Pancreas (tissue), 10 donors: Measurements from ENCODE around the gene ZBTB20. TPM values are rescaled to one million over a fixed set of nuclear protein-coding genes. Genes with fewer than 3 reads are reported as not detected.

Source experiments
- ATAC-seq, 4 donors: fragments of 200-7000 bp; cut with Tn5 transposase; one replicate each; pipeline versions ENCODE4 v1.8.0 to v1.9.1; 2020; ENCODE audit warnings: mild to moderate bottlenecking in 4 of 4, moderate library complexity in 4 of 4
- DNase-seq, 6 donors: peaks; one replicate each; pipeline ENCODE4 v3.0.0-alpha.2; 2020
- FAIRE-seq: peaks from 2 replicates; lab custom pipeline; 2012; peaks lifted over from hg19 to GRCh38; lab: Jason Lieb, UNC
- H3K27ac ChIP-seq, 4 donors: fragments of 200-600 bp; sonication (generic); 1 replicate in 3 of 4; 2 replicates in 1 of 4; pipeline versions ENCODE4 v1.5.0 to v1.8.0; 2020
- H3K27me3 ChIP-seq, 4 donors: fragments of 200-600 bp; one replicate each; pipeline ENCODE4 v1.8.0; 2021
- H3K36me3 ChIP-seq, 3 donors: fragments of 200-600 bp; sonication (generic) in 1 of 3; one replicate each; pipeline versions ENCODE4 v1.5.0 to v1.8.0; 2020 to 2021
- H3K4me1 ChIP-seq, 3 donors: fragments of 200-600 bp; one replicate each; pipeline ENCODE4 v1.8.0; 2021
- H3K4me3 ChIP-seq, 4 donors: fragments of 200-600 bp; sonication (generic) in 2 of 4; one replicate each; pipeline versions ENCODE4 v1.5.0 to v1.8.0; 2020 to 2021
- H3K9me3 ChIP-seq, 4 donors: fragments of 200-600 bp; one replicate each; pipeline ENCODE4 v1.8.0; 2021
- CTCF ChIP-seq, 4 donors: fragments of 200-600 bp; sonication (generic) in 3 of 4; IDR thresholded peaks; one replicate each; pipeline versions ENCODE4 v1.5.0 to v1.8.0; 2021; ENCODE audit warnings: antibody characterized with exemption in 4 of 4
- WGBS, 2 donors: extraction: QIAGEN DNeasy Blood & Tissue Kit; methylation state at CpG; one replicate each; pipeline ENCODE4 v1.1.7; 2013; 5-methylcytosine and 5-hydroxymethylcytosine counted together
- intact Hi-C, 3 donors: fragments of 100-400 bp; cut with DNase I; formaldehyde crosslinking; loops; one replicate each; pipeline versions ENCODE4 v1.11.1 to v1.14.2; 2022
- polyA plus RNA-seq, 2 donors: library from polyadenylated mRNA; stranded (reverse); fragments of 200-250 nt; gene quantifications; one replicate each; pipeline ENCODE4 v1.2.3, GENCODE V29; 2013
- total RNA-seq, 6 donors: library from RNA; stranded (reverse); fragmentation: NEBNext Ultra II Directional in 4 of 6; extraction: Animal tissue kit (Norgen Biotek cat#: 25700) in 4 of 6; gene quantifications; one replicate each; pipeline versions ENCODE4 v1.2.1 to v1.2.4, GENCODE V29; 2021 to 2023
- donor health status: healthy with polysubstance abuse.
- donor health status: DM: no; HTN: no; CAD: no; lungs with moderate emphysema.
- donor health status: DM: no; HTN: no; CAD: no.
- donor health status: control.
- donor health status: control.
- donor health status: Bipolar disorder and iron deficiency.
- donor health status: DM: yes; HTN: yes; CAD: no.
- donor health status: DM: no; HTN: no; CAD: no.
- donor health status: DM: no; HTN: no; CAD: no.
- donor health status: DM: yes; HTN: yes; CAD: no.

The ZBTB20 gene
- total and polyA plus RNA-seq, 8 donors: 1.3 to 81.5 (median 43.7) TPM

- ATAC-seq: peak; percentile 72 to 87 (median 84)
- no peak for FAIRE-seq
- peak in 4 of 6 donors; percentile 22 to 56 (median 32) for DNase-seq
- no peaks in the 10 kb centered on the region for H3K36me3 ChIP-seq
- no peak for TF ChIP-seq CTCF (IDR thresholded peaks at IDR 0.05)
- no peaks in the 10 kb centered on the region for H3K9me3 ChIP-seq
- peaks cover 3 to 32% (median 17%) of the 10 kb centered on the region in 3 donors for H3K4me1 ChIP-seq
- peak overlapping the region; percentile 22 to 86 (median 62) for H3K27ac ChIP-seq
- 3 to 7% methylated on average over 10 of the region's 10 CpGs for WGBS, 2 donors
- H3K27me3 ChIP-seq: no peaks in the 10 kb centered on the region
- intact Hi-C loops: no loop called here
- H3K4me3 ChIP-seq: peak overlapping the region in 2 of 4 donors; percentile 17 to 19
Observed at GRCh38 chr3:114451561-114452018, 695.5 kb downstream of the ZBTB20 start.

- no peaks in the 10 kb centered on the region for H3K9me3 ChIP-seq
- H3K4me3 ChIP-seq: peak overlapping the region in 2 of 4 donors; percentile 17 to 19
- TF ChIP-seq CTCF (IDR thresholded peaks at IDR 0.05): no peak
- peaks cover 3 to 32% (median 22%) of the 10 kb centered on the region in 3 donors for H3K4me1 ChIP-seq
- ATAC-seq (peak in 3 of 4 donors; percentile 3 to 13 (median 4)), FAIRE-seq (no peak), DNase-seq (no peak)
- intact Hi-C loops: no loop called here
- no peaks in the 10 kb centered on the region for H3K27me3 ChIP-seq
- H3K36me3 ChIP-seq: no peaks in the 10 kb centered on the region
- 6 to 10% methylated on average over 2 of the region's 2 CpGs for WGBS, 2 donors
- H3K27ac ChIP-seq: peak overlapping the region; percentile 22 to 86 (median 62)
Observed at GRCh38 chr3:114451051-114451451, 696.0 kb downstream of the ZBTB20 start.

GRCh38 chr3:114450008-114450596, 697.0 kb downstream of the ZBTB20 start:
- Histone ChIP-seq H3K4me3 (no peak overlapping the region), H3K4me1 (peaks cover 3 to 26% (median 23%) of the 10 kb centered on the region in 3 donors), H3K27ac (peak overlapping the region in 2 of 4 donors; percentile 79 to 86), H3K27me3 (no peaks in the 10 kb centered on the region), H3K9me3 (no peaks in the 10 kb centered on the region), H3K36me3 (no peaks in the 10 kb centered on the region)
- ATAC-seq (no peak), DNase-seq (no peak), FAIRE-seq (no peak)
- intact Hi-C loops: no loop called here
- 92% methylated on average over 7 of the region's 7 CpGs for WGBS, 2 donors
- TF ChIP-seq CTCF (IDR thresholded peaks at IDR 0.05): no peak

GRCh38 chr3:114449271-114450007, 697.6 kb downstream of the ZBTB20 start:
- Histone ChIP-seq H3K27ac (peak overlapping the region in 1 of 4 donors; percentile 79), H3K27me3 (no peaks in the 10 kb centered on the region), H3K4me1 (peaks cover 3 to 26% (median 23%) of the 10 kb centered on the region in 3 donors), H3K36me3 (no peaks in the 10 kb centered on the region), H3K9me3 (no peaks in the 10 kb centered on the region), H3K4me3 (no peak overlapping the region)
- ATAC-seq (no peak), DNase-seq (no peak), FAIRE-seq (no peak)
- intact Hi-C loops: no loop called here
- 80 to 86% methylated on average over 9 of the region's 9 CpGs for WGBS, 2 donors
- TF ChIP-seq CTCF (IDR thresholded peaks at IDR 0.05): no peak
